ENCODE data around the gene COPS7A. TPM values are rescaled to one million over a fixed set of nuclear protein-coding genes. Genes with fewer than 3 reads are reported as not detected.

COPS7A gene
- total and polyA plus RNA-seq, 9 of the 15 experiments (the other 6 are each of a cell fraction or from before 2014, with no cell fraction given), result 12.7 to 36.0 (median 24.3) TPM

GRCh38 chr12:6764011-6764828 lies 40.4 kb downstream of the COPS7A start (continued):
- TF ChIP-seq STAT5A (IDR thresholded peaks at IDR 0.05; ENCODE audit: borderline replicate concordance, low read length) (no peak), PRPF4 (IDR thresholded peaks at IDR 0.05; ENCODE audit: insufficient read depth, low read depth, low read length, poor library complexity, severe bottlenecking) (no peak), HLTF (IDR thresholded peaks at IDR 0.05) (peak; percentile 73; the same call in 1 of the 2 replicates), JUN (IDR thresholded peaks at IDR 0.05; ENCODE audit: borderline replicate concordance, low read depth, low read length) (no peak), JUN (CRISPR knock-in tag; IDR thresholded peaks at IDR 0.05; ENCODE audit: borderline replicate concordance) (no peak), KDM2B (CRISPR knock-in tag; IDR thresholded peaks at IDR 0.05) (no peak), ZNF212 (CRISPR knock-in tag; IDR thresholded peaks at IDR 0.05) (no peak), RFX5 (IDR thresholded peaks at IDR 0.05; ENCODE audit: low read depth, low read length) (peak; percentile 98), ZFP36 (IDR thresholded peaks at IDR 0.05; ENCODE audit: low read depth, low read length, partially characterized antibody) (peak; percentile 92), NFRKB (IDR thresholded peaks at IDR 0.05; ENCODE audit: low read depth) (no peak), TRIM24 (IDR thresholded peaks at IDR 0.05) (no peak), SAFB2 (IDR thresholded peaks at IDR 0.05; ENCODE audit: borderline replicate concordance, low read depth, low read length, severe bottlenecking) (no peak), MBD2 (IDR thresholded peaks at IDR 0.05; ENCODE audit: borderline replicate concordance, low read depth) (peak; percentile 74; the same call in 1 of the 2 replicates), ZNF740 (CRISPR knock-in tag; IDR thresholded peaks at IDR 0.05) (0 out of 2 replicates have a peak, but pooled peaks have one; percentile 27), ZNF740 (tag; IDR thresholded peaks at IDR 0.05) (peak in 1 of 2 experiments; percentile 34; a peak in 1 of 4 replicates), EHMT2 (IDR thresholded peaks at IDR 0.05) (no peak), U2AF1 (optimal IDR thresholded peaks at IDR 0.05; ENCODE audit: low read depth, low read length) (no peak), ZNF12 (CRISPR knock-in tag; IDR thresholded peaks at IDR 0.05) (no peak), MLX (CRISPR knock-in tag; conservative IDR thresholded peaks at IDR 0.05) (no peak), TAF7 (tag; IDR thresholded peaks at IDR 0.05) (no peak), ERF (CRISPR knock-in tag; IDR thresholded peaks at IDR 0.05) (no peak), PHB2 (IDR thresholded peaks at IDR 0.05; ENCODE audit: low read depth) (no peak), NKRF (IDR thresholded peaks at IDR 0.05; ENCODE audit: borderline replicate concordance) (no peak), CTCFL (IDR thresholded peaks at IDR 0.05; ENCODE audit: borderline replicate concordance, insufficient read depth, low read depth, low read length, poor library complexity, severe bottlenecking) (no peak)

Measured in K562 (cell line).